Forelimb muscle (tissue), 1 donor: Measurements from ENCODE around the gene OBSCN. TPM values are rescaled to one million over a fixed set of nuclear protein-coding genes. Genes with fewer than 3 reads are reported as not detected.
A peak's percentile ranks its signal among the peaks of the same experiment; 100 is the strongest.

Experiments used
- DNase-seq: peaks from one replicate; pipeline ENCODE4 v3.0.0-alpha.2; 2013; ENCODE audit warnings: low read depth
- polyA plus RNA-seq: library from polyadenylated mRNA; unstranded; fragments of 120-200 nt; gene quantifications from one replicate; pipeline ENCODE4 v1.2.1, GENCODE V29; 2013; ENCODE audit not compliant: insufficient read length

OBSCN gene
- polyA plus RNA-seq, 1 donor: 358 TPM

DNA sequence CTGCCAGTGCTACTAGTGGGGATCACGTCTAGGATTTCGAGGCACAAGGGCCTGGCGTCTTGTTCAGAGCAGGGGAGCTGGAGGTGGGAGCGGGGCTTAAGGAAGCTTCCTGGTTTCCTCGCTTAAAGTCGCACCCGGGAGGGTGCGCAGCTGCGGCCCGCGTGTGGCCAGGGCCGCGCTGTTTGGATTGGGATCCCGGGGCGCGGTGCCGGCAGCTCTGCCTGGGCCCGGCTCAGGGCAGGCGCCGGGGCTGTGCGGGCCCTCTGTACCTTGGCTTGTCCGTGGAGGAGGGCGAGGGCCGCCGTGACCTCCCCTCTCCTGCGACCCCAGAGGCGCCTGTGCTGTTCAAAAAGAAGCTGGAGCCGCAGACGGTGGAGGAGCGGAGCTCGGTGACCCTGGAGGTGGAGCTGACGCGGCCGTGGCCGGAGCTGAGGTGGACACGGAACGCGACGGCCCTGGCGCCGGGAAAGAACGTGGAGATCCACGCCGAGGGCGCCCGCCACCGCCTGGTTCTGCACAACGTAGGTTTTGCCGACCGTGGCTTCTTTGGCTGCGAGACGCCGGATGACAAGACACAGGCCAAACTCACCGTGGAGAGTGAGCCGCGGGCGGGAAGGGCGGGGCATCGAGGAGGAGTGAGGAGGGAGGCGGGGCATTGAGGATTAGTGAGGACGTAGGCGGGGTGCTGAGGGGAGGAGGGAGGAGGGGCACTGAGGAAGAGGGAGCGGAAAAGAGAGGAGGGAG, 67.8 kb downstream of the OBSCN start:
- peak; percentile 75 for DNase-seq

DNA sequence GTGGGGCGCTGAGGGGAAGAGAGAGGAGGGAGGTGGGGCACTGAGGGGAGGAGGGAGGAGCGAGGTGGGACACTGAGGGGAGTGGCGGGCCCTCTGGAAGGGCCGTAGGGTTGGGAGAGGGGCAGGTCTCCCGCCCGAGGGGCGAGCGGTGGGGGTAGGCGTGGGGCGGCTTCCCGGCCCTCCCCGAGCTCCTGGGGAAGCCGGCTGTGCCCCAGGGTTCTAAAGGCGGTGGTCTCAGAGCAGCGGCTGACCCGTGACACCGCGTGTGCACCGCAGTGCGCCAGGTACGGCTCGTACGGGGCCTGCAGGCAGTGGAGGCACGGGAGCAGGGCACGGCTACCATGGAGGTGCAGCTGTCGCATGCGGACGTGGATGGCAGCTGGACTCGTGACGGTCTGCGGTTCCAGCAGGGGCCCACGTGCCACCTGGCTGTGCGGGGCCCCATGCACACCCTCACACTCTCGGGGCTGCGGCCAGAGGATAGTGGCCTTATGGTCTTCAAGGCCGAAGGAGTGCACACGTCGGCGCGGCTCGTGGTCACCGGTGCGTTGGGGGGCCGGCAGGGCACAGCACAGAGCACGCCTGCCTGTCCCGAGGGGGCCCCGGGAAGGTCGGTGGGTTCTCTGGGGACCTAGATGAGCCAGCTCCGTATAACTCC, 68.5 kb downstream of the OBSCN start:
- DNase-seq: no peak

- DNase-seq: no peak
Observed at GRCh38 chr1:228276901-228277490, 69.2 kb downstream of the OBSCN start.

DNA sequence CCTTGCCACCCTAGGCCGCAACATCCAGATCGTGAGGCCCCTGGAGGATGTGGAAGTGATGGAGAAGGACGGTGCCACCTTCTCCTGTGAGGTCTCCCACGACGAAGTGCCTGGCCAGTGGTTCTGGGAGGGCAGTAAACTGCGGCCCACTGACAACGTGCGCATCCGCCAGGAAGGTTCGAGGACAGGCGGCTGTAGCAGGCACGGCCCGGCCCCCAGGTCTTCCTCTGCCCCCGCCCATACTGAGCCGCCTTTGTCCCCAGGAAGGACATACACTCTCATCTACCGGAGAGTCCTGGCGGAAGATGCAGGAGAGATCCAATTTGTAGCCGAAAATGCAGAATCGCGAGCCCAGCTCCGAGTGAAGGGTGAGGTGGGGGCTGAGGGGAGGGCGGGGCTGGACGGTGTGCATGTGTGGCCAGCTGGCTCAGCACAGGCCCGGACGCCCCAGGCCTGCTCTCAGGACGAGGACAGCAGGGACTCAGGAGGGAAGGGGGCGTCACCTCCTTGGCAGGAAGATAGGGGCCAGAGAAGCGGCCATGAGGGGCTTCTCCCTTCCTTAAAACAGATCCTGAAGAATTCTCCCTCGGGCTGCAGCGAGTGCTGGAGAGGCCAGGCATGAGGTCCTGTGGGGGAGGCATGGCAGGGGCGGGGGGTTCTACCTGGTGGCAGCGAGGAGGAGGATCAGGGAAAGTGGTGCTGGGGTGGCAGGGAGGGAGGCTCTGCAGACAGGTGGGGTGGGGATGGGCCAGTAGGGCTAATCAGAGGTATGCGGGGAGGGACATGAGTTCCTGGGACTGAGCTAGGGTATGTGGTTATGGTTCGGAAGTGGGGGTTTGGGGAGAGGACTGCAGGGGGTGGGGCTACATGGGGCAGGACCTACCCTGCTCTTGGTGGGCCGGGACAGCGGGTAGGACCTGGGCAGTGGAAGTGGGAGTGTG, 69.9 kb downstream of the OBSCN start:
- DNase-seq: no peak

DNA sequence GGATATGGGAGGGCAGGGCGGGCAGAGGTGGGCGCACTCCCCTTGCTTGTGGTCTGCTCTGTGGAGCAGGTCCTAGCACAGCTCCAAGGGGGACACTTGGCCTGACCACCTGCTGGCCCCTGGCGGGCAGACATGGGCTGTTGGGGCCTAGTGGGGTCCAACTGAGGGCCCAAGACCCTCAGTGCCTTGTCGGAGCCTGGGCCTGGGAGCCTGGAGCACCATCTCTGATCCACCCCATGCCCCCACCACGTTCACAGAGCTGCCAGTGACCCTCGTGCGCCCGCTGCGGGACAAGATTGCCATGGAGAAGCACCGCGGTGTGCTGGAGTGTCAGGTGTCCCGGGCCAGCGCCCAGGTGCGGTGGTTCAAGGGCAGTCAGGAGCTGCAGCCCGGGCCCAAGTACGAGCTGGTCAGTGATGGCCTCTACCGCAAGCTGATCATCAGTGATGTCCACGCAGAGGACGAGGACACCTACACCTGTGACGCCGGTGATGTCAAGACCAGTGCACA, 70.6 kb downstream of the OBSCN start:
- DNase-seq: no peak

- no peak for DNase-seq
Observed at GRCh38 chr1:228279011-228279721, 71.3 kb downstream of the OBSCN start.

- DNase-seq: no peak
Observed at GRCh38 chr1:228279722-228280105, 71.9 kb downstream of the OBSCN start.

DNA sequence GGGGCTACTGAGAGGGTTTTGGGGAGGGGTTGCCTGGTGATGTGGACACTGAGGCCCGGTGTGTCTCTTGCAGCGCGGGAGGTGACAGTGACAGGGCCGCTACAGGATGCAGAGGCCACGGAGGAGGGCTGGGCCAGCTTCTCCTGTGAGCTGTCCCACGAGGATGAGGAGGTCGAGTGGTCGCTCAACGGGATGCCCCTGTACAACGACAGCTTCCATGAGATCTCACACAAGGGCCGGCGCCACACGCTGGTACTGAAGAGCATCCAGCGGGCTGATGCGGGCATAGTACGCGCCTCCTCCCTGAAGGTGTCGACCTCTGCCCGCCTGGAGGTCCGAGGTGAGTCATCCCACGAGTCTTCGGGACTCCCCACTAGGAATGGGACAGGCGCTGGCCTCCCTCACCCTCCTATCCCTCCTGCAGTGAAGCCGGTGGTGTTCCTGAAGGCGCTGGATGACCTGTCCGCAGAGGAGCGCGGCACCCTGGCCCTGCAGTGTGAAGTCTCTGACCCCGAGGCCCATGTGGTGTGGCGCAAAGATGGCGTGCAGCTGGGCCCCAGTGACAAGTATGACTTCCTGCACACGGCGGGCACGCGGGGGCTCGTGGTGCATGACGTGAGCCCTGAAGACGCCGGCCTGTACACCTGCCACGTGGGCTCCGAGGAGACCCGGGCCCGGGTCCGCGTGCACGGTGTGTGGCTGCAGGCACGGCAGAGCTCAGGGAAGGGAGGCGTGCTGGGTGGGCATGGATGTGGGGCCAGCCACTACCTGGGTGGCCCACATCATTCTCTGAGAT, 72.5 kb downstream of the OBSCN start:
- DNase-seq: no peak

GRCh38 chr1:228280961-228281591, 73.2 kb downstream of the OBSCN start:
- no peak for DNase-seq

DNA sequence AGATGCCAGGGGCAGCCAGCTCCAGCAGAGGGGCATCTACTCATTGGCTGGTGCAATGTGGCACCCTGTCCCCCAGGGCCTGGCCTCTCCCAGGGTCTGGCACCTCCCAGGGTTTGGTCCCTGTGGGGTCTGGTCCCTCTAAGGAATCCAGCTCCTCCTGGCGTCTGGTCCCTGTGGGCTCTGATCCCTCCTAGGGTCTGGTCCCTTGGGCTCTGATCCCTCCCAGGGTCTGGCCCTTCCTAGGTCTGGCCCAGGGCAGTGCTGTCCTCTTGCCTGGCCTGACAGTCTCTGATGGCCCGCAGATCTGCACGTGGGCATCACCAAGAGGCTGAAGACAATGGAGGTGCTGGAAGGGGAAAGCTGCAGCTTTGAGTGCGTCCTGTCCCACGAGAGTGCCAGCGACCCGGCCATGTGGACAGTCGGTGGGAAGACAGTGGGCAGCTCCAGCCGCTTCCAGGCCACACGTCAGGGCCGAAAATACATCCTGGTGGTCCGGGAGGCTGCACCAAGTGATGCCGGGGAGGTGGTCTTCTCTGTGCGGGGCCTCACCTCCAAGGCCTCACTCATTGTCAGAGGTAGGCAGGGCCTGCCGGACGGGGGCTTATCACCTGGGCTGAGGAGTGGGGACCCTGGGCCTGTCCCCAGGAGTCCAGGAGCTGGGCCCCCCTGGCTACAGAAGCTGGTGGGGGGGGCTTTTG, 73.9 kb downstream of the OBSCN start:
- no peak for DNase-seq

DNA sequence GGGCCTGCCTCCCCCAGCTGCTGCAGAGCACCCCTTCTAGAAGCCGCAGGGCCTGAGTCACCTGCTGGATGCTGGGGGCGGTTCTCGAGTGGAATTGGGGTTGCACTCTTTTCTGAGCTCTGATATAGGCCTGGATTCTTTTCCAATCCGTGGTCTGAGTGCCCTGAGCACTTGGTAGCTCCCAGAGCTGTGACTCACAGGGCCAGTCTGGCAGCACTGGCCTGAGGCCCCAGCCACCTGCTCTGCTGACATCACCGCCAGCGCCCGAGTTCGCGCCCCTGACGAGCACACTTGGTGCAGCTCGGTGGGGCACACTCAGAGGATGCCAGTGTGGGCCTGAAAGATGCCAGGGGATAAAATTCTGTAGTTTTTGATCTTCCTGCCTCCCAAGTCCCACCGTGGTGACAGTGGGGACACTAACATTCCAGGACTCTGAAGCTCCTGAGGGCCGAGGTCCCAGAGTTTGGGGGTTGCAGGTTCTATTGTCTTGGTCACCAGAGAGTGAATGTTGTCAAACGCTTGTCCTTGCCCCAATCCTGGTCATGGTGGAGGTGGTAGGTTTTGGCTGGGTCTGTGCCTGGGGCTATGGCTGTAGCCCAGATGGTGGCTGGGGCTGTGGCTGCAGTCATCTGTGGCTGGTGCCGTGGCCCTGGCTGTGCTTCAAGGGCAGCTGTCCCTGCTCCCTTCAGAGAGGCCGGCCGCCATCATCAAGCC, 74.6 kb downstream of the OBSCN start:
- DNase-seq: no peak

- no peak for DNase-seq
Observed at GRCh38 chr1:228283043-228283371, 75.2 kb downstream of the OBSCN start.

GRCh38 chr1:228283476-228284147, 75.8 kb downstream of the OBSCN start:
- no peak for DNase-seq

DNA sequence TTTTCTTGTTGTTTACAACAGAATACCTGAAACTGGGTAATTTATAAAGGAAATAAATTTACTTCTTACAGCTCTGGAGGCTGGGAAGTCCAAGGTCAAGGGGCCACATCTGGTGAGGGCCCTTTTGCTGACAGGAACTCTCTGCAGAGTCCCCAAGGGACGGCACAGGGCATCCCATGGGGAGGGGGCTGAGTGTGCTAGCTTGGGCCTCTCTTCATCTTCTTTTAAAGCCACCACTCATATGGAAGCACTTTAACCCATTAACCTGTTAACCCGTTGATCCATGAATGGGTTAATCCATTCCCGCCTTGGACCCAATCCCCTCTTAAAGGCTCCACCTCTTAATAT, 76.3 kb downstream of the OBSCN start:
- no peak for DNase-seq

DNA sequence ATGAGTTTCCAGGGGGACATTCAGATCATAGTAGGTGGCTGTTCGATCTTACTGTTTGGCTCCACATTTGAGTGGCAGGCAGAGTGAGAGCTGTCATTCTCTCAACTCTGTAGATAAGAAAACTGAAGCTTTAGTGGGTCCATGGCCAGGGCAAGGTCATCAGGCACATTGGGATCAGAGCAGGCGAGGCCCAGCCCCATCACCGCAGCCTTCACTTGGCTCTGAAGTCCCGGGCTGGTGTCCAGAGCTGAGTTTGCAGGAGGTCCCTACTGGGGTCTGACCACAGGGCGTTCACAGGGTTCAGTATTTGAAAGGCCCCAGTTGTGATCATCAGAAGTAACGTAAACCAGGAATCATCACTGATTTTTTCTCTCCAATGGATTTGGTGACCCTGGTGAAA, 76.7 kb downstream of the OBSCN start:
- DNase-seq: no peak

DNA sequence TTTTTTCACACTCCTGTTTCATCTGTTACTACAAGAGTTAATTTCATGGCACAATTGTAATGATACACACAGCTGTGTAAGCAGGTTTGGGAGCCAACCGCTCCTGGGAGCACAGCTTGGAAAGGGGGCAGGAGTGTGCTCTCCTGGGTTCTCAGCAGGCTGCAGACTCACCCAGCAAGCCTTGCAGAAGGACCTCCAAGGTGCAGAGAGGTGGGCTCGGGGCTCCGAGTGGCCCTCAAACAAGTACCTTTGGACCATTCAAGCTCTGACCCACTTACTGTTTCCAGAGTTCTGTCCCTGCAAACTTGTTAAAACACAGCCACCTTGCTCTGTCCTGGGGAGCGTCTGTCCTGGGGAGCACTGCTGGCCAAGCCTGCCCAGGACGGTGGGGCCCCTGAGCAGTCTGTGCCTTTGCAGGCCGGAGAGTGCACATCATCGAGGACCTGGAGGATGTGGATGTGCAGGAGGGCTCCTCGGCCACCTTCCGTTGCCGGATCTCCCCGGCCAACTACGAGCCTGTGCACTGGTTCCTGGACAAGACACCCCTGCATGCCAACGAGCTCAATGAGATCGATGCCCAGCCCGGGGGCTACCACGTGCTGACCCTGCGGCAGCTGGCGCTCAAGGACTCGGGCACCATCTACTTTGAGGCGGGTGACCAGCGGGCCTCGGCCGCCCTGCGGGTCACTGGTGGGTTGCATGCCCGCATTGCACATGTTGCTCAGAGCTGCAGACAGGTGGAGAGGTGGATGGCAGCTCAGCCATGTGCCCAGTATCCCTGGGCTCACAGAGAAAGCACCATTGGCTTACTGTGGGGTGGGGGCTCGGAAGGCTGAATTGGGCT, 78.0 kb downstream of the OBSCN start:
- no peak for DNase-seq
